Right lobe of liver (tissue), 6 donors: ENCODE data around the gene CDHR1. TPM values are rescaled to one million over a fixed set of nuclear protein-coding genes. Genes with fewer than 3 reads are reported as not detected.

Source experiments
- ATAC-seq, 4 donors: fragments of 200-7000 bp; cut with Tn5 transposase; one replicate each; pipeline ENCODE4 v1.9.1; 2020; ENCODE audit warnings: mild to moderate bottlenecking in 4 of 4, moderate library complexity in 4 of 4
- DNase-seq, 3 donors: peaks; one replicate each; pipeline ENCODE4 v3.0.0-alpha.2; 2020
- H3K27ac ChIP-seq, 3 donors: fragments of 200-600 bp; one replicate each; pipeline ENCODE4 v1.8.0; 2022
- H3K27me3 ChIP-seq, 2 donors: fragments of 200-600 bp; one replicate each; pipeline ENCODE4 v1.8.0; 2022
- H3K36me3 ChIP-seq, 4 donors: fragments of 200-600 bp; sonication (generic) in 1 of 4; one replicate each; pipeline versions ENCODE4 v1.5.1 to v1.8.0; 2017 to 2022; ENCODE audit warnings: control low read depth in 1 of 4
- H3K4me1 ChIP-seq, 4 donors: fragments of 200-600 bp; sonication (generic) in 1 of 4; one replicate each; pipeline versions ENCODE4 v1.5.1 to v1.8.0; 2017 to 2022; ENCODE audit warnings: control low read depth in 1 of 4
- H3K4me3 ChIP-seq, 3 donors: fragments of 200-600 bp; one replicate each; pipeline ENCODE4 v1.8.0; 2022
- H3K9me3 ChIP-seq, 4 donors: fragments of 200-600 bp; sonication (generic) in 1 of 4; one replicate each; pipeline versions ENCODE4 v1.5.1 to v1.8.0; 2017 to 2022; ENCODE audit warnings: control low read depth in 1 of 4
- CTCF ChIP-seq, 4 donors: fragments of 200-600 bp in 3 of 4; fragments of 450-650 bp in 1 of 4; IDR thresholded peaks; one replicate each; pipeline versions ENCODE4 v1.5.1 to v1.8.0; 2016 to 2022; ENCODE audit warnings: antibody characterized with exemption in 4 of 4, mild to moderate bottlenecking in 2 of 4
- POLR2A ChIP-seq: fragments of 450-650 bp; IDR thresholded peaks from one replicate; pipeline ENCODE4 v1.6.1; 2017; ENCODE audit warnings: antibody characterized with exemption, mild to moderate bottlenecking
- WGBS: methylation state at CpG from one replicate; pipeline ENCODE4 v1.1.6; 2018; ENCODE audit warnings: low coverage, low lambda C conversion rate; ENCODE audit not compliant: insufficient coverage; ENCODE audit errors: missing lambda C conversion rate; 5-methylcytosine and 5-hydroxymethylcytosine counted together
- intact Hi-C, 2 donors: fragments of 100-400 bp; cut with DNase I; formaldehyde crosslinking; loops; one replicate each; pipeline versions ENCODE4 v1.11.2 to v1.14.1; 2022
- total RNA-seq, 6 experiments: library from RNA; depleted of rRNA in 2 of 6; stranded (reverse); fragments of >200 nt in 2 of 6; fragmentation: NEBNext Ultra II Directional in 3 of 6; extraction: Animal tissue kit (Norgen Biotek cat#: 25700) in 3 of 6; gene quantifications; one replicate each; pipeline versions ENCODE4 v1.1.0 to v1.2.4, GENCODE V29; 2016 to 2023
- donor health status: DM: no; HTN: yes; CAD: no.
- donor health status: DM: no; HTN: no; CAD: no.
- donor health status: DM: no; HTN: no; CAD: no.
- donor health status: DM: no; HTN: yes; CAD: no.
- donor health status: DM: no; HTN: yes; CAD: no.

CDHR1 gene
- total RNA-seq, 6 experiments from 2014 or later, result 0.09 to 0.42 (median 0.19) TPM; not detected in 1

GRCh38 chr10:84204122-84204521, 9.8 kb downstream of the CDHR1 start:
- H3K27me3 ChIP-seq, result no peaks in the 10 kb centered on the region
- no peaks in the 10 kb centered on the region for H3K9me3 ChIP-seq
- no peak for DNase-seq
- H3K36me3 ChIP-seq, result no peaks in the 10 kb centered on the region
- H3K4me3 ChIP-seq, result no peak overlapping the region
- H3K27ac ChIP-seq, result no peak overlapping the region
- WGBS, result no CpG with 5 or more reads among the region's 4 CpGs
- intact Hi-C loops, result no loop called here
- ATAC-seq, result peak in 3 of 4 donors; percentile 18 to 20 (median 19)
- TF ChIP-seq CTCF (IDR thresholded peaks at IDR 0.05) (peak in 1 of 4 donors; percentile 29), POLR2A (no peak)
- H3K4me1 ChIP-seq, result no peaks in the 10 kb centered on the region

GRCh38 chr10:84204610-84205009, 10.3 kb downstream of the CDHR1 start:
- TF ChIP-seq CTCF (IDR thresholded peaks at IDR 0.05), result no peak
- TF ChIP-seq POLR2A, result no peak
- 85% methylated on average over 4 of the region's 4 CpGs for whole genome bisulfite sequencing
- intact Hi-C loops, result no loop called here
- ATAC-seq (no peak), DNase-seq (no peak)
- H3K36me3 ChIP-seq, result no peaks in the 10 kb centered on the region
- H3K9me3 ChIP-seq, result no peaks in the 10 kb centered on the region
- H3K4me3 ChIP-seq, result no peak overlapping the region
- no peaks in the 10 kb centered on the region for H3K27me3 ChIP-seq
- no peaks in the 10 kb centered on the region for H3K4me1 ChIP-seq
- no peak overlapping the region for H3K27ac ChIP-seq

- intact Hi-C loops, result no loop called here
- Histone ChIP-seq H3K27ac (no peak overlapping the region), H3K27me3 (no peaks in the 10 kb centered on the region), H3K4me3 (no peak overlapping the region), H3K4me1 (no peaks in the 10 kb centered on the region), H3K9me3 (no peaks in the 10 kb centered on the region), H3K36me3 (no peaks in the 10 kb centered on the region)
- DNase-seq (peak in 1 of 3 donors; percentile 45), ATAC-seq (peak; percentile 50 to 80 (median 69))
- WGBS, result 26% methylated on average over 7 of the region's 8 CpGs
- TF ChIP-seq CTCF (IDR thresholded peaks at IDR 0.05), result peak; percentile 30 to 54 (median 41)
- TF ChIP-seq POLR2A, result no peak
Measured at GRCh38 chr10:84205049-84205852, 10.9 kb downstream of the CDHR1 start.

- 35% methylated on average over 3 of the region's 6 CpGs for WGBS
- Histone ChIP-seq H3K36me3 (no peaks in the 10 kb centered on the region), H3K4me1 (no peaks in the 10 kb centered on the region), H3K9me3 (no peaks in the 10 kb centered on the region), H3K4me3 (no peak overlapping the region), H3K27me3 (no peaks in the 10 kb centered on the region), H3K27ac (no peak overlapping the region)
- ATAC-seq (no peak), DNase-seq (no peak)
- no peak for TF ChIP-seq POLR2A
- TF ChIP-seq CTCF (IDR thresholded peaks at IDR 0.05), result no peak
- intact Hi-C loops, result no loop called here
Measured at GRCh38 chr10:84205853-84206525, 11.7 kb downstream of the CDHR1 start.
